HG03520 (cell line): ENCODE results near the gene KRTAP10-10.
"Not testable (repeated sequence)": the region's sequence is repeated elsewhere in the genome, so short reads cannot be mapped to it uniquely, and the experiment has no call there.

Experiments
- ATAC-seq: cut with Tn5 transposase; IDR thresholded peaks from one replicate; pipeline ENCODE4 v1.9.1; 2021; ENCODE audit warnings: mild to moderate bottlenecking, moderate library complexity; ENCODE audit not compliant: unreplicated experiment

KRTAP10-10 gene

GRCh38 chr21:44625756-44626155 is 11.4 kb upstream of the KRTAP10-10 start:
- no peak for ATAC-seq

GRCh38 chr21:44626262-44626661 is 10.9 kb upstream of the KRTAP10-10 start:
- no peak for ATAC-seq

- no peak for ATAC-seq
These were observed 10.4 kb upstream of the KRTAP10-10 start, which contains the start of gene KRTAP10-9 for GRCh38 chr21:44626673-44627143. KRTAP10-9 (plus strand) TSS chr21:44627093; CDS start chr21:44627172, 79 bp downstream.

GRCh38 chr21:44627181-44627822 is 9.9 kb upstream of the KRTAP10-10 start:
- ATAC-seq: not testable (repeated sequence)

GRCh38 chr21:44627831-44628233 is 9.3 kb upstream of the KRTAP10-10 start:
- ATAC-seq: not testable (repeated sequence)

GRCh38 chr21:44628707-44629391 is 8.3 kb upstream of the KRTAP10-10 start:
- ATAC-seq: no peak

GRCh38 chr21:44630440-44630839 is 6.7 kb upstream of the KRTAP10-10 start:
- no peak for ATAC-seq

- no peak for ATAC-seq
These were observed 5.1 kb upstream of the KRTAP10-10 start for GRCh38 chr21:44632067-44632466.

GRCh38 chr21:44636209-44637017 is 743 bp upstream of the KRTAP10-10 start:
- ATAC-seq: no peak

- ATAC-seq: not testable (repeated sequence)
These were observed 744 bp downstream of the KRTAP10-10 start for GRCh38 chr21:44637851-44638348.

GRCh38 chr21:44638506-44639330 is 1.6 kb downstream of the KRTAP10-10 start:
- not testable (repeated sequence) for ATAC-seq

- ATAC-seq: no peak
These were observed 2.1 kb downstream of the KRTAP10-10 start for GRCh38 chr21:44639331-44639655.

- ATAC-seq: no peak
These were observed 3.6 kb downstream of the KRTAP10-10 start for GRCh38 chr21:44640761-44641160.

GRCh38 chr21:44643741-44644310 is 6.7 kb downstream of the KRTAP10-10 start:
- no peak for ATAC-seq

- no peak for ATAC-seq
These were observed 7.7 kb downstream of the KRTAP10-10 start for GRCh38 chr21:44644878-44645277.

- ATAC-seq: not testable (repeated sequence)
These were observed 9.4 kb downstream of the KRTAP10-10 start, which contains the start of gene KRTAP10-11 for GRCh38 chr21:44646366-44647221. KRTAP10-11 (plus strand) TSS chr21:44646414; CDS start chr21:44646459, 45 bp downstream.

GRCh38 chr21:44647222-44647552 is 10.0 kb downstream of the KRTAP10-10 start:
- no peak for ATAC-seq

GRCh38 chr21:44648557-44649311 is 11.6 kb downstream of the KRTAP10-10 start:
- no peak for ATAC-seq
